BE2C (cell line): ENCODE measurements around the gene PBX4.

Source experiments
- DNase-seq: peaks from one replicate; pipeline ENCODE4 v3.0.0-alpha.2; 2020
- H3K27me3 ChIP-seq: fragments of 250-450 bp; sonication (Bioruptor Pico); 2 replicates; pipeline ENCODE4 v1.5.1; 2020; ENCODE audit warnings: mild to moderate bottlenecking
- H3K36me3 ChIP-seq: fragments of 250-450 bp; sonication (Bioruptor Pico); 2 replicates; pipeline ENCODE4 v1.5.1; 2020; ENCODE audit warnings: mild to moderate bottlenecking
- H3K4me1 ChIP-seq: fragments of 250-450 bp; sonication (Bioruptor Pico); 2 replicates; pipeline ENCODE4 v1.5.1; 2020
- H3K4me3 ChIP-seq: 2 replicates; pipeline ENCODE4 v1.5.1; 2011; ENCODE audit warnings: low read depth, low read length
- H3K9me3 ChIP-seq: fragments of 250-450 bp; sonication (Bioruptor Pico); 2 replicates; pipeline ENCODE4 v1.5.1; 2020
- TF ChIP-seq, protein P1 (sequence below): IDR thresholded peaks from 2 replicates; pipeline ENCODE4 v1.5.1; 2012; ENCODE audit warnings: mild to moderate bottlenecking, low read depth, low read length

PBX4 gene

GRCh38 chr19:19636573-19637185, 18.2 kb upstream of the PBX4 start:
- TF ChIP-seq, protein P1, sequence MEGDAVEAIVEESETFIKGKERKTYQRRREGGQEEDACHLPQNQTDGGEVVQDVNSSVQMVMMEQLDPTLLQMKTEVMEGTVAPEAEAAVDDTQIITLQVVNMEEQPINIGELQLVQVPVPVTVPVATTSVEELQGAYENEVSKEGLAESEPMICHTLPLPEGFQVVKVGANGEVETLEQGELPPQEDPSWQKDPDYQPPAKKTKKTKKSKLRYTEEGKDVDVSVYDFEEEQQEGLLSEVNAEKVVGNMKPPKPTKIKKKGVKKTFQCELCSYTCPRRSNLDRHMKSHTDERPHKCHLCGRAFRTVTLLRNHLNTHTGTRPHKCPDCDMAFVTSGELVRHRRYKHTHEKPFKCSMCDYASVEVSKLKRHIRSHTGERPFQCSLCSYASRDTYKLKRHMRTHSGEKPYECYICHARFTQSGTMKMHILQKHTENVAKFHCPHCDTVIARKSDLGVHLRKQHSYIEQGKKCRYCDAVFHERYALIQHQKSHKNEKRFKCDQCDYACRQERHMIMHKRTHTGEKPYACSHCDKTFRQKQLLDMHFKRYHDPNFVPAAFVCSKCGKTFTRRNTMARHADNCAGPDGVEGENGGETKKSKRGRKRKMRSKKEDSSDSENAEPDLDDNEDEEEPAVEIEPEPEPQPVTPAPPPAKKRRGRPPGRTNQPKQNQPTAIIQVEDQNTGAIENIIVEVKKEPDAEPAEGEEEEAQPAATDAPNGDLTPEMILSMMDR = no peak
- no peak for DNase-seq
- no peak overlapping the region for H3K4me3 ChIP-seq
- H3K27me3 ChIP-seq = no peaks in the 10 kb centered on the region
- H3K9me3 ChIP-seq = no peaks in the 10 kb centered on the region
- no peaks in the 10 kb centered on the region for H3K4me1 ChIP-seq
- no peaks in the 10 kb centered on the region for H3K36me3 ChIP-seq

- Histone ChIP-seq H3K4me3 (no peak overlapping the region), H3K9me3 (no peaks in the 10 kb centered on the region), H3K36me3 (no peaks in the 10 kb centered on the region), H3K27me3 (no peaks in the 10 kb centered on the region), H3K4me1 (no peaks in the 10 kb centered on the region)
- TF ChIP-seq, protein P1 = no peak
- DNase-seq = no peak
Observed at GRCh38 chr19:19635313-19635702, 16.8 kb upstream of the PBX4 start.

GRCh38 chr19:19634516-19635312, 16.2 kb upstream of the PBX4 start:
- H3K36me3 ChIP-seq = no peaks in the 10 kb centered on the region
- no peaks in the 10 kb centered on the region for H3K4me1 ChIP-seq
- DNase-seq = no peak
- H3K27me3 ChIP-seq = no peaks in the 10 kb centered on the region
- TF ChIP-seq, protein P1 = no peak
- H3K9me3 ChIP-seq = no peaks in the 10 kb centered on the region
- no peak overlapping the region for H3K4me3 ChIP-seq

- H3K9me3 ChIP-seq = no peaks in the 10 kb centered on the region
Observed at GRCh38 chr19:19633711-19634515, 15.4 kb upstream of the PBX4 start.

DNA sequence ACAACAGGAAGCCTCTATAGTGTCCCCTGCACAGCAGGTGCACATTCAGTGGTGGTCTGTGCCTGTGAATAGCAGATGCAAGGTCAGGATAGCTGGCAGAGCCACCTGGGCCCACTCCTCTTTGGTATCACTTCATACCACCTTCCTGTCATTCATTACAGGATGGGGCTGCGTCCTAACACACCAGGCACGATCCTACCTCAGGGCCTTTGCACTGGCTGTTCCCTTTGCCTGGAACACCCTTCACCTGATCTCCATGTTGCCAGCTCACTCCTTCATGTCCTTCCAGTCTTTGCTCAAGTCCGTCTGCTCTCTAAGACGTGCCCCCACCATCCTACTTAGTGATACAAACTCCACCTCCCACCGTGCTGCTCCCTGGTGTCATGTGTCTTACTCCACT, 14.2 kb upstream of the PBX4 start:
- H3K27me3 ChIP-seq = peaks cover 6% of the 10 kb centered on the region
- no peak overlapping the region for H3K4me3 ChIP-seq
- no peaks in the 10 kb centered on the region for H3K4me1 ChIP-seq
- no peaks in the 10 kb centered on the region for H3K36me3 ChIP-seq
- TF ChIP-seq, protein P1 = no peak
- no peak for DNase-seq
- H3K9me3 ChIP-seq = no peaks in the 10 kb centered on the region; the same call in 1 of the 2 replicates

More at GRCh38 chr19:19633711-19634515, 15.4 kb upstream of the PBX4 start:
- Histone ChIP-seq H3K36me3 (no peaks in the 10 kb centered on the region), H3K27me3 (no peaks in the 10 kb centered on the region), H3K4me1 (no peaks in the 10 kb centered on the region), H3K4me3 (no peak overlapping the region)
- TF ChIP-seq, protein P1 = no peak
- DNase-seq = no peak
